Stimulated activated naive CD4-positive, alpha-beta T cell (primary cell): ENCODE measurements around the gene SLC66A3.

Experiments
- DNase-seq, 6 experiments: peaks; one replicate each; lab custom pipeline; 2025; lab: John Stamatoyannopoulos, UW

The SLC66A3 gene

GRCh38 chr2:11134349-11134748, 20.9 kb upstream of the SLC66A3 start:
- no peak for DNase-seq

GRCh38 chr2:11140492-11140891, 14.8 kb upstream of the SLC66A3 start:
- DNase-seq = no peak

- DNase-seq = no peak
Observed at GRCh38 chr2:11141319-11141718, 13.9 kb upstream of the SLC66A3 start.

DNA sequence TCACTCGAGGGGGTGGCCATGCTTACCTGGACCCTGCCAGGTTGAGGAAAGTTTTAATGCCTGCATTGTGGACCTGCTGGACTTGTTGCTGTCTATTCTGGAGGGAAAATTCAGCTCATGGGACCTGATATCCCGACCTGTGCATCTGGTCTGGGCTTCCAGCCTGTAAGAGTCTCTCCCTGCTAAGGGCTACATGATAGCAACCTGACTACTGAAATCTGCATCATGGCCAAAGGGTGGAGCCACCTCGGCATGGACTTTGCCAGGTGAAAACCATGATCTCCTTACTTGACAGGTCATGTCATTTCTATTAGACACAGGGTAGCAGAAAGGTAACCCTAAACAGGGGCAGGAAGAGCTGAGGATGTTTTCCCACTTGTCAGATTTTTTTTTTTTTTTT, 12.9 kb upstream of the SLC66A3 start:
- DNase-seq = no peak

GRCh38 chr2:11142987-11143386, 12.3 kb upstream of the SLC66A3 start:
- no peak for DNase-seq

DNA sequence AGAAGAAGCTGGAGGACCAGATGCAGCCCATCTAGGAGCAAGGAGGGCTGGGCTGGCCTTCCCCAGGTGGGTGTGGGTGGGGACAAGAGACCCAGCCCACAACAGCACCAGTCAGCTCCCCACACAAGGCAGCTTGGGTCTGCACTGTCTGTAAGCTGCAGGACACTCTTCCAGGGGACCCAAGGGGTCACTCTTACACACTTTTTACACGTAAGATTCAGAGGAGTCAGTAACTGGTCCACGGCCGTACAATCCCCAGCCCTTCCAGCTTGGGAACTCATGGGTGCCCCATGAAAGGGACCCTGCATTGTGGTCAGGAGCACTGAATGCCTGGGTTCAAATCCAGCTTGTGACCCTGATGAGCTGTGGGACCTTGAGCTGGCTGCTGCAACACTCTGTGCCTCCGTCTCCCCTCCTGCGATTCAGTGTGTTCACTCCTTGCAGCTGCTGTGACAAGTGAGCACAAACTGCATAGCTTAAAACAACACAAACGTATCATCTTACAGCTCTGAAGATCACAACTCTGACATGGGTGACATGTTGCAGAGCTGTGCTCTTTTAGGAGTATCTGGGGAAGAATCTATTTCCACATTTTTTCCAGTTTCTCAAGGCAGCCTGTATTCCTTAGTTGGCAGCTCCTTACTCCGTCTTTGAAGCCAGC, 11.1 kb upstream of the SLC66A3 start:
- DNase-seq = no peak

- no peak for DNase-seq
Observed at GRCh38 chr2:11144738-11145079, 10.6 kb upstream of the SLC66A3 start.

DNA sequence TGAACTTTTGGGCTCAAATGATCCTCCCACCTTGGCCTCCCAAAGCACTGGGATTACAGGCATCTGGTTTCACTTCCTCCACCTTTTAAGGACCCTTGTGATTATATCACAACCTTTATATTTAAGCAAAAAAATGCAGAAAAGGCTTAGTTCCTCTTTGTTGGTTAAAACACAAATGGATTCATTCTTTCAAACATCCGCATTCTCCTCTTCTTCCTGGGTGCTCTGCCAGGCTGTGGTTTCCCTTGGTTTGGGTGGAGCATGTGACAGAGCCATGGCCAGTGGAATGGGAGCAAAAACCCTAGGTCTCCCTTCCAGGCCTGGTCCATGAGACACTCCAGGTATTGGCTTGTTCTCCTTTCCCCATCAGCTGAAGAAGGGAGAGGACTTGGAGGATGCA, 9.9 kb upstream of the SLC66A3 start:
- DNase-seq = no peak

- no peak for DNase-seq
Observed at GRCh38 chr2:11146076-11146475, 9.2 kb upstream of the SLC66A3 start.

GRCh38 chr2:11147263-11147662, 8.0 kb upstream of the SLC66A3 start:
- DNase-seq = no peak

DNA sequence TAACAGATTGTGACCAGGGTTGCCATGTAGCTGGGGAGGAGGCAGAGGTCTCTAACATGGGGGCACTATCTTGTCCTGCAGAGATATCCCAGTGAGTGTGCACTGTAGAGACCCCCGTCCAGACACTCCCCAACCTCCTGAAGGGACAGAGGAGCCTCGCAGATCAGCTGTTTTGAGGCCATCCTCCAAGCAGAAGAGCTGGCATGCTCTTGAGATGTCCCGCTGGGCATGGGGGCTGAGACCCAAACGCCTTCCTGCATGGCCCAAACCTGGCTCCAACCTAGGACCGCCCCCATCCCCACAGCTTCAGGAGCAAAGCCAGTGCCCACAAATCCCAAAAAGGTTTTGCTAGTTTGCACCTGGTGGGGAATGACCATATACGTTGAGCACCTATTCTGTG, 2.7 kb upstream of the SLC66A3 start:
- DNase-seq = no peak

DNA sequence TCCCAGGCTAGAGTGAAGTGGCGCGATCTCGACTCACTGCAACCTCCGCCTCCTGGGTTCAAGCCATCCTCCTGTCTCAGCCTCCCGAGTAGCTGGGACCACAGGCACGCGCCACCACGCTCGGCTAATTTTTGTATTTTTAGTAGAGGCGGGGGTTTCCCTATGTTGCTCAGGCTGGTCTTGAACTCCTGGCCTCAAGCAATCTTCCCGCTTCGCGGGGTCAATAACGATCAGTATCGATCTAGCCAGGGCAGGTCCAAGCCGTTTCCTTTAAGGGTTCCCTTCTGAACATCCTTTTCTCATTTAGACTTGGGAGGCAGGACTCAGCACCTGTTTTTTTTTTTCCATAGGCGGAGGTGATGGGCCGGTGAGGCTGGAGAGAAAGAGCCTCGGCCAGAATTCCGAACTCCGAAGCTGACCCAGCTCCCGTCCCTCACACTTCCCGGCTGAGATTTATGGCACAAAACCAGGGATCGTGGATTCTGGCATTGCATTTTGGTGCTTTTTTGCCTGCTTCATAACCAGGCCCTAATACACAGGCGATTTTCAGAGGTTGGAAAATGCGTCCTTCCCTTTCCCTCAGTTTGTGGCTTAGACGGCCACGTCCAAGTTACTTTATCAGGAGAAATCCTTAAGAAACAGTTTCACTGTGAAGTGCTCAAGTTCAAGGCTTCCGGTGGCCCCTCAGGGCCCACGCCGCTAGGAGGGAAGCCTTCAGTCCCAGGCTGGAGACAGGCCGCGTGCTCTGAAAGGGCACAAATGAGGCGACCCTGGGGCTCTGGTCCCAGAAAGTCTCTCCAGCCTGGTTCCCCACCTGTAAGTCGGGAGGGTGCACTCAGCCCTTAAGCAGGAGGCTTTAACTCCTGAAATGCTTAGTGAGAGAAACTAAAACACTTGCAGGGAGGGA, 998 bp upstream of the SLC66A3 start:
- no peak for DNase-seq

GRCh38 chr2:11154923-11155380, 315 bp upstream of the SLC66A3 start:
- peak; percentile 96 to 99 (median 98) for DNase-seq

- DNase-seq = no peak
Observed at GRCh38 chr2:11156396-11157075, 1.3 kb downstream of the SLC66A3 start.

DNA sequence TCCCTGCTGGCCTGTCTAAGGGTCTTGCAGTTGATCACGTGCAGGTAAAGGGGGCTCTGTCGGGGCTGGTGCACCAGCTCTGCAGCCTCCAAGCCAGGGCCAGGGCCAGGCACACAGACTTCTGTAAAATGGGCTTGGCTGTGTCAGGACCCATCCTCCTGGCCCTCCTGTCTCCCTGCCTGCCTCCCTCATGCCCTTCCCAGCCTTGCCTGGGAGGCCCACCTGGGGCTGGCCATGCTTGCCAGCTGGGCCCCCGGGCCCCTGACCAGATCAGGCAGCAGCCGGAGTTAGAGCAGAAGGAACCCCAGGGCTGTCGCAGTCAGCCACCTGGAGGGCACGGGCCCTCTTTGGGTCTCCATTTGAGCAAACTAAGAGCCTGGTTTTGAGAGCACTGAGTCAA, 2.0 kb downstream of the SLC66A3 start:
- DNase-seq = no peak

DNA sequence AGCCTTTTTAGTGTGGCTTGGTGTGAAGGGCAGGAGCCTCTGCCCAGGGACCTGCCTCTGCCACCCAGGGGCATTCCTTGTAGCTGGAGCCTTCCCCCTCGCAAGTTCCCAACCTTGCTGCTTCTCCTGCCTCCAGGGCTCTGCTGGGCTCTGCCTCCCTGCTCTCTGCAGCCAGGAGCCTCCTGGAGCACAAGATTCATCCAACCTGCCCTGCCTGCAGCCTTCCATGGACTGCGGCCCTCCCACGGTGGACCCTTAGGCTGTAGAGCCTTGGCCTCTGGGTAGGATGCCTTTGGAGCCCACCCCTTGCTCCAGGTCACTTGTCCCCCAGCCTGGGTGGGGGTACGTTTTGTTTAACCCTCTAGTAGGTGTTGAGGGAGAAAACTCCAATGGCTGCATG, 2.5 kb downstream of the SLC66A3 start:
- no peak for DNase-seq

GRCh38 chr2:11158916-11159573, 3.8 kb downstream of the SLC66A3 start:
- no peak for DNase-seq

GRCh38 chr2:11159574-11160170, 4.4 kb downstream of the SLC66A3 start:
- DNase-seq = no peak

DNA sequence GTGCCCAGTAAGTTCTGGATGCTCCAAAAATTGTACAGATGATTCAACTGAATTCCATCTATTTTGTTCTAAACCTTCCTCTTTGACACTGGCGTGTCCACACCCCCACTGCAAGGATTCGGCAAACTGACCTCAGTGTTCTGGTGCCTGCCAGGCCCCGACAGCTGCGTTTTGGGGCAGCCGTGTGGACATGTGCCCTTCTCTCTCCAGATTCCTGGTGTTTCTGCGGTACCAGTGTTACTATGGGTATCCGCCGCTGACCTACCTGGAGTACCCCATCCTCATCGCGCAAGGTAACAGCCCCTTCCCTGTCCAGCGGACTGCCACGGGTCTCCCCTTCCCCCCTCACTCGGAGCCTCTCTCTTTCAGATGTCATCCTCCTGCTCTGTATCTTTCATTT, 5.0 kb downstream of the SLC66A3 start:
- no peak for DNase-seq

GRCh38 chr2:11160731-11161455, 5.6 kb downstream of the SLC66A3 start:
- DNase-seq = peak in 2 of 6 experiments; percentile 8 to 21

DNA sequence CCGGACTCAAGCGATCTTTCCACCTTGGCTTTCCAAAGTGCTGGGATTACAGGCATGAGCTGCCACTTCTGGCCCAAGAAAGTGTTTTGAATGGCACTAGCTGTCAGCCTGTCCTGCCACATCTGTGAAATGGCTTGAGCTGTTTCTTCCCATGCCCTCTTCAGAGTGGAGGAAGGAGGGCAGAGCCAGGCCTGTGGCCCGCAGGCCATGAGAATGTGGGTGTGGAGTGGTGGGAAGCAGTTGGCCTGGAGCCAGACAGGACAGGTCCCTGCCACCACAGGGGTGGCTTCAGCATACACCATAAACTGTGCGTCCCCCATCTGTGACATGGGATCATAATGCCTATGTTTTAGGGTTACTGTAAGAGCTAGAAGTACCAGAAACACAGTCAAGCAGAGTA, 6.5 kb downstream of the SLC66A3 start:
- no peak for DNase-seq
